GM21529 (cell line): ENCODE measurements around the gene ALS2CL.
"Not testable (repeated sequence)": the region's sequence is repeated elsewhere in the genome, so short reads cannot be mapped to it uniquely, and the experiment has no call there.

Source experiments
- ATAC-seq: cut with Tn5 transposase; IDR thresholded peaks from one replicate; pipeline ENCODE4 v1.9.1; 2021; ENCODE audit not compliant: unreplicated experiment

The ALS2CL gene

GRCh38 chr3:46693038-46693891, at the start of gene ALS2CL:
Gene ALS2CL, minus strand, starts transcription at chr3:46693679. Its CDS starts 4,239 bp downstream, at chr3:46689440.
- ATAC-seq: no peak

GRCh38 chr3:46742992-46743585, 49.6 kb upstream of the ALS2CL start:
- ATAC-seq: no peak

- not testable (repeated sequence) for ATAC-seq
These were observed 46.1 kb upstream of the ALS2CL start for GRCh38 chr3:46739565-46739964.

GRCh38 chr3:46737329-46737731, 43.9 kb upstream of the ALS2CL start:
- no peak for ATAC-seq

- no peak for ATAC-seq
These were observed 42.8 kb upstream of the ALS2CL start for GRCh38 chr3:46736006-46736872.

- no peak for ATAC-seq
These were observed 41.3 kb upstream of the ALS2CL start for GRCh38 chr3:46734773-46735172.

- no peak for ATAC-seq
These were observed 39.7 kb upstream of the ALS2CL start for GRCh38 chr3:46733026-46733800.

- no peak for ATAC-seq
These were observed 38.3 kb upstream of the ALS2CL start for GRCh38 chr3:46731795-46732194.

GRCh38 chr3:46730819-46731218, 37.3 kb upstream of the ALS2CL start:
- ATAC-seq: no peak

GRCh38 chr3:46729038-46729437, 35.6 kb upstream of the ALS2CL start:
- ATAC-seq: no peak

GRCh38 chr3:46725621-46726314, 32.3 kb upstream of the ALS2CL start:
- ATAC-seq: no peak

- ATAC-seq: no peak
These were observed 30.9 kb upstream of the ALS2CL start for GRCh38 chr3:46724424-46724823.

GRCh38 chr3:46722443-46722842, 29.0 kb upstream of the ALS2CL start:
- no peak for ATAC-seq

- no peak for ATAC-seq
These were observed 27.5 kb upstream of the ALS2CL start for GRCh38 chr3:46721009-46721408.

- no peak for ATAC-seq
These were observed 26.3 kb upstream of the ALS2CL start for GRCh38 chr3:46719735-46720271.

- ATAC-seq: no peak
These were observed 25.6 kb upstream of the ALS2CL start for GRCh38 chr3:46719044-46719565.

- ATAC-seq: no peak
These were observed 24.2 kb upstream of the ALS2CL start, which contains the start of gene PRSS50 for GRCh38 chr3:46717447-46718231. Gene PRSS50, minus strand, starts transcription at chr3:46717869. Its CDS starts 45 bp downstream, at chr3:46717824.
